ENCODE measurements around the gene ARFGEF2.

DNA sequence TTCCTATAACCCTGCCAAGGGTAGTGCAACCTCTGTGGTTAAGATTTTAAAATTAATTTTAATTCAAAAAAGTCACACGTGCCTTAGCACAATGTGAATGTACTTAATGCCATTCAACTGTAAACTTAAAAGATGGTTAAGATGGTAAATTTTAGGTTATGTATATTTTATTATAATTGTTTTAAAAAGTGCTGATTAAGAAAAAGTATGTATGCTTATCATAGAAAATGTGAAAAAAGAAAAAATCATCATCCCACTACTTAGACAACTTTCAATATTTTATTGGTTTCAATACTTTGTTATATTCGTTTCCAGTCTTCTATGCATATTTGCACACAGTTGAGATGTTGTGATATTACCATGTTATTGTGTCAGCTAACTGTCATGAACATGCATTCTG, 18.7 kb downstream of the ARFGEF2 start:
- TF ChIP-seq, protein P1, sequence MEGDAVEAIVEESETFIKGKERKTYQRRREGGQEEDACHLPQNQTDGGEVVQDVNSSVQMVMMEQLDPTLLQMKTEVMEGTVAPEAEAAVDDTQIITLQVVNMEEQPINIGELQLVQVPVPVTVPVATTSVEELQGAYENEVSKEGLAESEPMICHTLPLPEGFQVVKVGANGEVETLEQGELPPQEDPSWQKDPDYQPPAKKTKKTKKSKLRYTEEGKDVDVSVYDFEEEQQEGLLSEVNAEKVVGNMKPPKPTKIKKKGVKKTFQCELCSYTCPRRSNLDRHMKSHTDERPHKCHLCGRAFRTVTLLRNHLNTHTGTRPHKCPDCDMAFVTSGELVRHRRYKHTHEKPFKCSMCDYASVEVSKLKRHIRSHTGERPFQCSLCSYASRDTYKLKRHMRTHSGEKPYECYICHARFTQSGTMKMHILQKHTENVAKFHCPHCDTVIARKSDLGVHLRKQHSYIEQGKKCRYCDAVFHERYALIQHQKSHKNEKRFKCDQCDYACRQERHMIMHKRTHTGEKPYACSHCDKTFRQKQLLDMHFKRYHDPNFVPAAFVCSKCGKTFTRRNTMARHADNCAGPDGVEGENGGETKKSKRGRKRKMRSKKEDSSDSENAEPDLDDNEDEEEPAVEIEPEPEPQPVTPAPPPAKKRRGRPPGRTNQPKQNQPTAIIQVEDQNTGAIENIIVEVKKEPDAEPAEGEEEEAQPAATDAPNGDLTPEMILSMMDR (conservative IDR thresholded peaks at IDR 0.05) = no peak
- no peak for TF ChIP-seq ZFX (IDR thresholded peaks at IDR 0.05)
